Lower lobe of right lung (tissue), 2 donors: ENCODE results near the gene ADAMTS2. TPM values are rescaled to one million over a fixed set of nuclear protein-coding genes. Genes with fewer than 3 reads are reported as not detected.

Experiments
- ATAC-seq, 2 donors: fragments of 200-7000 bp; cut with Tn5 transposase; one replicate each; pipeline ENCODE4 v1.9.1; 2020 to 2022; ENCODE audit warnings: mild to moderate bottlenecking in 2 of 2, moderate library complexity in 2 of 2
- DNase-seq: peaks from one replicate; pipeline ENCODE4 v3.0.0-alpha.2; 2020
- H3K27ac ChIP-seq: fragments of 200-600 bp; one replicate; pipeline ENCODE4 v1.8.0; 2022
- H3K27me3 ChIP-seq: fragments of 200-600 bp; one replicate; pipeline ENCODE4 v1.8.0; 2022; ENCODE audit warnings: low read depth
- H3K36me3 ChIP-seq: fragments of 200-600 bp; one replicate; pipeline ENCODE4 v1.8.0; 2022; ENCODE audit warnings: mild to moderate bottlenecking
- H3K4me1 ChIP-seq: fragments of 200-600 bp; one replicate; pipeline ENCODE4 v1.8.0; 2022
- H3K4me3 ChIP-seq: fragments of 200-600 bp; one replicate; pipeline ENCODE4 v1.8.0; 2022; ENCODE audit warnings: mild to moderate bottlenecking
- H3K9me3 ChIP-seq: fragments of 200-600 bp; one replicate; pipeline ENCODE4 v1.8.0; 2022
- CTCF ChIP-seq: fragments of 200-600 bp; IDR thresholded peaks from one replicate; pipeline ENCODE4 v1.8.0; 2022; ENCODE audit warnings: antibody characterized with exemption, mild to moderate bottlenecking
- intact Hi-C: fragments of 100-400 bp; cut with DNase I; formaldehyde crosslinking; loops from one replicate; pipeline ENCODE4 v1.11.0; 2022
- total RNA-seq: library from RNA; stranded (reverse); fragmentation: NEBNext Ultra II Directional; extraction: Animal tissue kit (Norgen Biotek cat#: 25700); gene quantifications from one replicate; pipeline ENCODE4 v1.2.1, GENCODE V29; 2021
- donor health status: DM: no; HTN: yes; CAD: no; lungs with severe emphysema.

Gene ADAMTS2
- total RNA-seq, 1 donor from 2014 or later: 13.0 TPM

GRCh38 chr5:179261301-179262125 lies 83.7 kb downstream of the ADAMTS2 start:
- H3K27ac ChIP-seq: no peak overlapping the region
- ATAC-seq: no peak
- intact Hi-C loops: no loop called here

GRCh38 chr5:179260324-179261070 lies 84.8 kb downstream of the ADAMTS2 start:
- H3K4me3 ChIP-seq: no peak overlapping the region
- H3K4me1 ChIP-seq: peaks cover 11% of the 10 kb centered on the region
- H3K27me3 ChIP-seq: peaks cover 3% of the 10 kb centered on the region
- DNase-seq (no peak), ATAC-seq (no peak)
- H3K9me3 ChIP-seq: no peaks in the 10 kb centered on the region
- H3K27ac ChIP-seq: no peak overlapping the region
- TF ChIP-seq CTCF: no peak
- intact Hi-C loops: no loop called here
- H3K36me3 ChIP-seq: no peaks in the 10 kb centered on the region

More at GRCh38 chr5:179261301-179262125, 83.7 kb downstream of the ADAMTS2 start:
- H3K9me3 ChIP-seq: no peaks in the 10 kb centered on the region
- peaks cover 7% of the 10 kb centered on the region for H3K27me3 ChIP-seq
- no peaks in the 10 kb centered on the region for H3K36me3 ChIP-seq
- no peak overlapping the region for H3K4me3 ChIP-seq
- H3K4me1 ChIP-seq: peaks cover 19% of the 10 kb centered on the region
- DNase-seq: no peak
- no peak for TF ChIP-seq CTCF

GRCh38 chr5:179259731-179260323 lies 85.4 kb downstream of the ADAMTS2 start:
- Histone ChIP-seq H3K4me1 (peaks cover 4% of the 10 kb centered on the region), H3K27ac (no peak overlapping the region), H3K36me3 (no peaks in the 10 kb centered on the region), H3K4me3 (no peak overlapping the region), H3K9me3 (no peaks in the 10 kb centered on the region), H3K27me3 (no peaks in the 10 kb centered on the region)
- no peak for TF ChIP-seq CTCF
- no peak for ATAC-seq
- intact Hi-C loops: no loop called here
- no peak for DNase-seq

- Histone ChIP-seq H3K27ac (no peak overlapping the region), H3K9me3 (no peaks in the 10 kb centered on the region), H3K4me1 (no peaks in the 10 kb centered on the region), H3K27me3 (no peaks in the 10 kb centered on the region), H3K4me3 (no peak overlapping the region), H3K36me3 (no peaks in the 10 kb centered on the region)
- ATAC-seq (peak; percentile 5 to 20), DNase-seq (no peak)
- TF ChIP-seq CTCF: no peak
- intact Hi-C loops: no loop called here
Observed at GRCh38 chr5:179258922-179259730, 86.1 kb downstream of the ADAMTS2 start.
